Activated CD4-positive, alpha-beta T cell treated with anti-CD3 and anti-CD28 coated beads for 4 hours (primary cell): ENCODE measurements around the gene KRT86.

Source experiments
- DNase-seq, 2 donors: peaks; one replicate each; pipeline ENCODE4 v3.0.0-alpha.2; 2020

Gene KRT86

DNA sequence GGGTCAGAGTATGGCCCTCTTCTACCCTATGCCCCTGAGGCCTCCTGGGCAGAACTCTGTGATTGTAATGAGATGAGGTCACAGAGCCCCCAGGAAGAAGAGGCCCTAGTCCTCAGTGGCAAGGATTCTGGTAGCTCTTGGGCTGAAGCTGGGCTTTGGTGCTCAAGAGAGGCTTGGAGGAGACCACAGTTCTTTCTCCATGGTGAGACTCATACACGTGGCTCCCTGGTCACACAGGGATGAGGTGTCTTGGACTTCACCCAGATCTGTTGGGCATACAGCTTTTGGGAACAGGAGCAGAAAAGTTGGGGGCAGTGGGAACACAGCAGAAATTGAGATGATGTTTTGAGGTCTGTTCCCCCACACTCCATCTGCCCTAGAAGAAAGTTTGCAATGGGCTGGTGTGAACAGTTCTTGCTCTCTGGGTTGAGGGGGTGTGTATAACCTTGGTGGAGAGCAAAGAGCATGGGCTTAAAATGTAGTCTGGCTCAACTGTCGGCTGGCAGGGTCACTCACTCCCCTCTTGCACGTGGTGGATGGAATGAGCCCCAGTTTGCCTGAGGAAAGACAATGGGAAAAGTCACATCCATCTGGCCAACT is at the start of gene KRT86:
KRT86 (plus strand) TSS at position 125 of the 600 bp plus-strand sequence. CDS start 27,272 bp downstream, outside the sequence.
- DNase-seq, result no peak

GRCh38 chr12:52225752-52226151 is 48.7 kb upstream of the KRT86 start:
- DNase-seq, result no peak

- DNase-seq, result no peak
Measured at GRCh38 chr12:52226446-52226845, 48.0 kb upstream of the KRT86 start.

DNA sequence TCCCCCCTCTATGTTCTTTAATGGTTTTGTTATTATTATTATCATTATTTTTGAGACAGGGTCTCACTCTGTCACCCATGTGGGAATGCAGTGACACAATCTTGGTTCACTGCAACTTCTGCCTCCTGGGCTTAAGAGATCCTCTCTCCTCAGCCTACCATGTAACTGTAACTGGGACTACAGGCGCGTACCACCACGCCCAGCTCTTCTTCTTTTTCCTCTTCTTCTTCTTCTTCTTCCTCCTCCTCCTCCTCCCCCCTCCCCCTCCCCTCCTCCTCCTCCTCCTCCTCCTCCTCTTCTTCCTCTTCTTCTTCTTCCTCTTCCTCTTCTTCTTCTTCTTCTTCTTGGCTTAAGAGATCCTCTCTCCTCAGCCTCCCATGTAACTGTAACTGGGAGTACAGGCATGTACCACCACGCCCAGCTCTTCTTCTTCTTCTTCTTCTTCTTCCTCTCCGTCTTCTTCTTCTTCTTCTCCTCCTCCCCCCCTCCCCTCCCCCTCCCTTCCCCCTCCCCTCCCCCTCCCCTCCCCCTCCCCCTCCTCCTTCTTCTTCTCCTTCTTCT is 46.8 kb upstream of the KRT86 start:
- no peak for DNase-seq

GRCh38 chr12:52228366-52228765 is 46.1 kb upstream of the KRT86 start:
- DNase-seq, result no peak

DNA sequence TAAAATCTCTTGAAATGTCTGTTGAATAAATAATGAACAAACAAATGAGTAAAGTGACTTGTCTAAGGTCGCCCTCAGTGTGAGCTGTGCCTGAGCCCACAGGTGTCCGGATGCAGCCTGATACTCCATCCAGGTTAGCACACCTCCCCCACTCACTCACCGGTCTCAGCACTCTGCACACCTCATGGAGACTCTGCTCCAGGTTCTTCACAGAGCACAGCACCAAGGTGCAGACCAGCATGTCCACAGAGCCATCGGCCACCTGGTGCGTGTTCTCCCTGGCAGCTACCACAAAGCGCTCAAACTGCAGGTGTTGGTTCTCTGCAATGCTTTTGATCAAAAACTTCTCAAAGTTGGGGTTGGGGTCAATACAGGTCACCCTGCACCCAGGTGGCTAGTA is 45.5 kb upstream of the KRT86 start:
- no peak for DNase-seq

GRCh38 chr12:52229836-52230343 is 44.6 kb upstream of the KRT86 start:
- no peak for DNase-seq

DNA sequence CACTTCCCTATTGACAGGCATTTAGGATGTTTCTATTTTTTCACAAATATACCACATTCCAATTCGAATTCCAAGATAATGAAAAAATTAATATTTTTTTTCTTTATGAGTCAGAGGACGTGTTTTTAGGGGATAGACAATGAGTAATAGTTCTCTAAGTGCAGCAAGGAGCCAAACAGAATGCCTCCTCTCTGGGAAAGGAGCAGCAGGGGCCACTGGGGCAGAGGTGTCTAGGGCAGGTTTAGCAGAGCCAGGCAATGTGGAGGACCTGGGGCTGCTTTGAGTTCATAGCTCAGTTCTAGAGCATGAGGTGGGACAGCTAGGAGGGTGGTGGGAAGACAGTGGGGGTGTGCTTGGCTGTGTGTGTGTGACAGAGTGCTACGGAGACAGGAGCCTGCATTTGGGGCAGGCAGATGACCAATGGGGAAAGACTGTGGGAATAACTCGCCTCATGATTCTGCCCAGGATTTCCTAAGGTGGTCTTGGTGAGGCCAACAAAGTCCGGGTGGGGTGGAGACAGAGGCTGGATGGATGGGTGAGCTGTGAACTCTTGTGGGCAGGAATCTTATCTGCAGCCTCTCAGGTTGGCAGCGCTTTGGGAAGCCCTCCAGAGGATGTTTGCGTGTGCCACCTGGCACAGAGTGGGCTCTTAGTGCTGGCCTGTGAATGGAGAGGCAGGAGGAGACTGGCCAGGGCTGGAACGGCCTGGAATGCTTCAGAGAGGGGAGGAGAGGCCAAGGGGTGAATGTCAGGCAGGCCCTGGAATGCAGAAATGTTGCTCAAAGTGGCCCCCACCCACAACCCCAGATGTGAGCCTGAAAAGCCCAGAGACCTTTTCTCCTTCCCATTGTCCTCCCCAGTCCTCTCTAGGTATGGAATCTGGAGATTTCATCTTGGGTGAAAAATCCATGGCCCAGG is 43.8 kb upstream of the KRT86 start:
- DNase-seq, result no peak

- DNase-seq, result no peak
Measured at GRCh38 chr12:52231305-52232202, 42.9 kb upstream of the KRT86 start.

- no peak for DNase-seq
Measured at GRCh38 chr12:52232203-52232673, 42.2 kb upstream of the KRT86 start.

DNA sequence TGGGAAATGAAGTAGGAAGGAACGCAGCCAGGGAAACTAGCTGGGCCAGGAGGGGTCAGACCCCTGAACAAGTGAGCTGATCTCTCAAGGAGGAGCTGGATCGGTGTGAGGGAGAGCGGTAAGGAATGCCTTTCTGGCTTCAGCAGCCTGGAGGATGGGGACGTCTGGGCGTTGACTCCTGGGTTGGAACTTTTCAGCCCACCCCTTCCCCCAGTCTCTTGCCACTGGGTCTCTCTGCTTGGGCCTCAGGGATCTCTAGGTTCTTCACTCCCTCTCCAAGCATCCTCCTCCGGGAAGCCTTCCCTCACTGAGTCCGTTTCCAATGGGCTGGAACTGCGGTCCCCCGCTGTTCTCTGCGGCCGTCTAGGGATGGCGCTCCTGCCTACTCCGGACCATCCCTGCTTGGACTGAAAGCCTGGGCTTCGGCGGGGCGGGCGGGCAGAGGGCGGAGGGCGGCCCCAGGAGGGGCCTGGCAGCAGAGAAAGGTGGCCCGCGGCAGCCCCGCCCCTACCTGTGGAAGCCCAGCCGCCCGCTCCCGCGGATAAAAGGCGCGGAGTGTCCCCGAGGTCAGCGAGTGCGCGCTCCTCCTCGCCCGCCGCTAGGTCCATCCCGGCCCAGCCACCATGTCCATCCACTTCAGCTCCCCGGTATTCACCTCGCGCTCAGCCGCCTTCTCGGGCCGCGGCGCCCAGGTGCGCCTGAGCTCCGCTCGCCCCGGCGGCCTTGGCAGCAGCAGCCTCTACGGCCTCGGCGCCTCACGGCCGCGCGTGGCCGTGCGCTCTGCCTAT is 41.6 kb upstream of the KRT86 start, which contains the start of gene KRT7:
KRT7 (plus strand) TSS at position 570 of the 788 bp plus-strand sequence; CDS start at position 624, 54 bp downstream.
- no peak for DNase-seq

GRCh38 chr12:52233462-52234207 is 40.8 kb upstream of the KRT86 start:
- DNase-seq, result no peak

DNA sequence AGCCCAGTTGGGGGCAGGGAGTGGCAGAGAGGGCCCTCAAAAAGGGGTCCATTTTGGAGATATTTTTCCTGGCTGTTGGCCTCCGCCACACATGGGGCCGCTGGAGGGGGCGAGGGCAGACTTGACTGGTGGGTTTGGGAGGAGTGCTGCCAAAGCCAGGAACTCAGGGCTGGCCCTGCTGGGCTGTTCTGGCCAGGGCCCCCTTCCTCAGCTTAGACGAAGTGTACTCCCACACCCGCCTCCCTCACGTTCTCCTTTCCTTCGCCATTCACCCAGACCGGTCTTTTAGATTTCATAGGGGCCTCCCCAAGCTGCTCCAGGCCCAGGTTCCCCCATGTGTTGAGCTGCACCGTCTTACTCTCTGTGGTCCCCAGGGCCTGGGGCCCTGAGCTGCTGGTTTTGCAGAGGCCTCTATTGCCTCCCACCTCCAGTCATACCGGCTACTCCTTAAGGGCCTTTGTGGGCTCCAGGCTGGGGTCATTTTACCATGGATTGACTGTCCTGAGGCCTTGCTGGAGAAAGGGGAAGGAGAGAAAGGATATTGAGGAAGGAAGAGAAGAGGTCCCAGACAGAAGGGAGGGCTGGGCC is 40.1 kb upstream of the KRT86 start:
- DNase-seq, result no peak

DNA sequence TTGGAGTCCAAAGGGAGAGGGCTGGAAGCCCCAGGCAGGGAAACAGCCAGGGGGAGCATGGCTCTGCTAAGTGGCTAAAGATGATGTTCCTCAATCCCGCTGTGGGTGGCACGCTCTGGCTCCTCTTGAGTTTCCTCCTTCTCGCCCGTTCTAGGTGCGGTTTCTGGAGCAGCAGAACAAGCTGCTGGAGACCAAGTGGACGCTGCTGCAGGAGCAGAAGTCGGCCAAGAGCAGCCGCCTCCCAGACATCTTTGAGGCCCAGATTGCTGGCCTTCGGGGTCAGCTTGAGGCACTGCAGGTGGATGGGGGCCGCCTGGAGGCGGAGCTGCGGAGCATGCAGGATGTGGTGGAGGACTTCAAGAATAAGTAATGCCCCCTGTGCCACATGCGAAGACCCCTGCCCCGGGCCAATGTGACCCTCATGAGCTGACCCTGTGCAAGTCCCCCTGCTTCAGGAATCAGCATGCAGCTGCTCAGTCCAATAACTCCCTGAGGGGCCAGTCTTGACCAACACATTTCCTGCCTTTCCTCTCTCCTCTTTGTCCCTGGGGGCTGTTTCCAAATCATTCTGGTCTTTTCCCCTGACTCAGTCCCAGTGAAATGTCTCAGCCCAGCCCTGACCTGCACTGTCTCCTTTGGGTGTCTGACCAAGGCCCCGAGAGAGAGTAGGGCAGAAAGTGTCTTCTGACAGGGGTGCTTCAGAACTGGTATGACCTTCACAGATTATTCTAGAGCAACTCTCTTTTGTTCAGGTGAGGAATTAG is 39.3 kb upstream of the KRT86 start:
- no peak for DNase-seq

- no peak for DNase-seq
Measured at GRCh38 chr12:52235822-52236361, 38.6 kb upstream of the KRT86 start.

- DNase-seq, result no peak
Measured at GRCh38 chr12:52236386-52237050, 37.9 kb upstream of the KRT86 start.

GRCh38 chr12:52238207-52238840 is 36.1 kb upstream of the KRT86 start:
- no peak for DNase-seq
